Loucy (cell line): ENCODE measurements around the gene PLXNB1.

ENCODE experiments used
- CTCF ChIP-seq: fragments of 200-600 bp; sonication (generic); conservative IDR thresholded peaks from 2 replicates; pipeline ENCODE4 v1.5.1; 2014; ENCODE audit warnings: mild to moderate bottlenecking, antibody characterized with exemption, low read length
- EZH2phosphoT487 ChIP-seq: fragments of 200-600 bp; IDR thresholded peaks from 2 replicates; pipeline ENCODE4 v1.6.1; 2018; ENCODE audit warnings: antibody characterized with exemption, mild to moderate bottlenecking, moderate library complexity, borderline replicate concordance

GRCh38 chr3:48473617-48473952 is 43.7 kb upstream of the PLXNB1 start:
- TF ChIP-seq CTCF (no peak), EZH2phosphoT487 (no peak)
